RWPE1 (cell line): ENCODE results near the gene CD200R1L.

Experiments
- CTCF ChIA-PET: fragments of 350-600 bp; sonication (Branson Sonifier 250); formaldehyde crosslinking; extraction: SDS; loops from one replicate; lab custom pipeline; 2021; lab: Yijun Ruan, JAX
- POLR2A ChIA-PET: fragments of 400-600 bp; formaldehyde crosslinking; extraction: SDS; loops from one replicate; lab custom pipeline; 2020; ENCODE audit warnings: antibody characterized with exemption; ENCODE audit not compliant: low non-redundant PET; lab: Yijun Ruan, JAX
- DNase-seq: peaks from one replicate; pipeline ENCODE4 v3.0.0; 2012; ENCODE audit warnings: low spot score
- H3K27ac ChIP-seq: fragments of 450-650 bp; 2 replicates; pipeline ENCODE4 v1.5.1; 2017
- TF ChIP-seq, protein P1 (sequence below): fragments of 450-650 bp; conservative IDR thresholded peaks from 2 replicates; pipeline ENCODE4 v1.5.1; 2017; ENCODE audit warnings: low read depth, mild to moderate bottlenecking

CD200R1L gene

DNA sequence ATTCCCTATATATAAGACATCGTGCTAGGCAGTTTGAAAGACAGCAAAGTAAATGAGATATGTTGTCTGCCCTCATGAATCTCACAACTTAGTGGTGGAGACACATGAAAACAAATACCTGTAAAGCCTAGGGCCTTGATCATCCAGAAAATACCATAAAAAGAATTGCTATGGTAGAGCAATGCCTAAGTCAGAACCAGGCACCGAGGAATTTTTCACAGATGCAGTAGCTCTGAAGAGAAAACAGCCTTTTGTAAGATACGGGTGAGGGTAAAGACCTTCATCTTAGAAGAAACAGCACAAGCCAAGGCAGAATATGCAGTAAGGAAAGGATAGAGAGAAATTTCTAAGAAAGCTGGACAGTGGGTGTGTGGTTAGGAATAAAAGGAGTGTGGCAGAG is 36.1 kb downstream of the CD200R1L start:
- DNase-seq, result no peak
- ChIA-PET CTCF (interaction anchor here (0.9 to 1.0 kb wide), 2 partner anchors 76 to 168 kb away, joined by 4 read pairs; no protein-coding TSS in a partner anchor), POLR2A (no interaction called here)
- TF ChIP-seq, protein P1, sequence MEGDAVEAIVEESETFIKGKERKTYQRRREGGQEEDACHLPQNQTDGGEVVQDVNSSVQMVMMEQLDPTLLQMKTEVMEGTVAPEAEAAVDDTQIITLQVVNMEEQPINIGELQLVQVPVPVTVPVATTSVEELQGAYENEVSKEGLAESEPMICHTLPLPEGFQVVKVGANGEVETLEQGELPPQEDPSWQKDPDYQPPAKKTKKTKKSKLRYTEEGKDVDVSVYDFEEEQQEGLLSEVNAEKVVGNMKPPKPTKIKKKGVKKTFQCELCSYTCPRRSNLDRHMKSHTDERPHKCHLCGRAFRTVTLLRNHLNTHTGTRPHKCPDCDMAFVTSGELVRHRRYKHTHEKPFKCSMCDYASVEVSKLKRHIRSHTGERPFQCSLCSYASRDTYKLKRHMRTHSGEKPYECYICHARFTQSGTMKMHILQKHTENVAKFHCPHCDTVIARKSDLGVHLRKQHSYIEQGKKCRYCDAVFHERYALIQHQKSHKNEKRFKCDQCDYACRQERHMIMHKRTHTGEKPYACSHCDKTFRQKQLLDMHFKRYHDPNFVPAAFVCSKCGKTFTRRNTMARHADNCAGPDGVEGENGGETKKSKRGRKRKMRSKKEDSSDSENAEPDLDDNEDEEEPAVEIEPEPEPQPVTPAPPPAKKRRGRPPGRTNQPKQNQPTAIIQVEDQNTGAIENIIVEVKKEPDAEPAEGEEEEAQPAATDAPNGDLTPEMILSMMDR, result no peak
- H3K27ac ChIP-seq, result no peak overlapping the region

DNA sequence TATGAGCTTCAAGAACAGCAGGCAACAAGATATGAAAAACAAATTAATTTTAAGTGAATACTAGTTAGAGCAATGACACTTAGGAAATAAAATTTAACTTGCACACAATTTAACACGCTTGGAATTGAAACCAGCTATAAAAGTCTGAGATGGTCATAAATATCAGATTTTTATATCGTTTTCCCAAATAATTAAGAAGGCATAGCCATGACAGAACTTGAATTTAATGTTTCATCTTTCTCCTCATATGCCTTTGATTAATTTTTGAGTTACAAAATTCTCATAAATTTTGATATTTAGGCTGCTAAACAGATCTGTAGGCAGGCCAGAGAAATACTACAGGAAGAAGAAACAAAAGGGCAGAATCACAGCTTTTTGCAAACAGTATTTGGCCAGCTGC is 38.5 kb downstream of the CD200R1L start:
- POLR2A ChIA-PET, result no interaction called here
- no peak for DNase-seq
- CTCF ChIA-PET, result interaction anchor here (0.5 to 1.5 kb wide), 2 partner anchors 8 to 165 kb away, joined by 3 to 5 read pairs; no protein-coding TSS in a partner anchor
- TF ChIP-seq, protein P1, result no peak
- H3K27ac ChIP-seq, result no peak overlapping the region

DNA sequence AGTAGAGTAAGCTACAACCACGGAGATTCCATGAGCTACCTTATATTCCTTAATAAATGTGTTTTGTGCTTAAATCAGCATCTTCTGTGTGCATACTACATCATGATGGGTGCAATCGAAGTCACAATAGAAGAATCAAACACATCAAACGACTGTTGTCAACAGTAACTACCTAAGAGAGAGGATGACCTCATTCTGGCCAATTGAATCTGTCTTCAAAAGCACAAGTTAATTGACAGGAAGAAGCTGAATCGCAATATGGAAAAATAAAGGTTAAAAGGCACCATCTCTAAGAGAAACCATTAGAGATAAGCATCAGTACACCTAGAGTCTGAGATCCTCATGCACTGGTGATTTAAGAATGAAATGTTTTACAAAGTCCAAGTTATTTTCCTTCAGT is 39.0 kb downstream of the CD200R1L start:
- TF ChIP-seq, protein P1, result no peak
- ChIA-PET POLR2A (no interaction called here), CTCF (interaction anchor here (0.5 to 1.5 kb wide), 3 partner anchors 8 to 165 kb away, joined by 3 to 5 read pairs (median 5); no protein-coding TSS in a partner anchor)
- H3K27ac ChIP-seq, result no peak overlapping the region
- no peak for DNase-seq

DNA sequence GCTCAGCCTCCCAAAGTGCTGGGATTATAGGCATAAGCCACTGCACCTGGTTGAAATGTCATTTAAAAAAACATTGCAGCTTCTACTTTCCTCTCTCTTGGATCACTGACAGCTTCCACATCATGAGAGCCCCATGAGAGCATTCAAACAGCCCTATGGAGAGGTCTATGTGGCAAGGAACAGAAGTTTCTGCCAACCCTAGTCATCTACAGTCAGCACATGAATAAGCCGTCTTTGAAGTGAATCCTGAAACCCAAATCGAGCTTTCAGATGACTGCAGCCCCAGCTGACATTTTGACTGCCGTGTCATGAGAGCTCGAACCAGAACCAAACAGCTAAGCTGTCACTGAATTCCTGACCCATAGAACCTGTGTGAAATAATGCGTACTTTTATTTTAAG is 39.8 kb downstream of the CD200R1L start:
- ChIA-PET CTCF (interaction anchor here (0.8 kb wide), 1 partner anchor 27 kb away, joined by 5 read pairs; no protein-coding TSS in a partner anchor), POLR2A (no interaction called here)
- TF ChIP-seq, protein P1, result no peak
- DNase-seq, result no peak
- no peak overlapping the region for H3K27ac ChIP-seq

DNA sequence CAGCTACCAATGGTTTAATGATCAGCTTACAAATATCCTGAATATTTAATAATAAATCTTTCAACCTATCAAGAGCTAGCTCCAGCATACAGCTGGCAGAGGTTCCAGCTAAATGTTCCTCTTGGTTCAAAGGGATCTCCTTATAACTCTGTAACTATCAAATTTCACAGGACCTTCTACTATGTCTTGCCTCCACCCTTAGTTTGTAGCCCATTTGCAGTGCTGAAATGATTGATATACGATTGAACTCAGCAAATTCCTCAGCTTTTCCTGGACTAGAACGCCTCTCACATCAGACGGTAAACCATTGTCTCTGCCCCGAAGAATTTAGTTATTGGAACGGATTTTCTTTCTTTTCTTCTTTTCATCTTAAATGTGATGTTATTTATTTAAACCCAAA is 41.5 kb downstream of the CD200R1L start:
- H3K27ac ChIP-seq, result no peak overlapping the region
- DNase-seq, result no peak
- ChIA-PET POLR2A (no interaction called here), CTCF (no interaction called here)
- TF ChIP-seq, protein P1, result no peak

DNA sequence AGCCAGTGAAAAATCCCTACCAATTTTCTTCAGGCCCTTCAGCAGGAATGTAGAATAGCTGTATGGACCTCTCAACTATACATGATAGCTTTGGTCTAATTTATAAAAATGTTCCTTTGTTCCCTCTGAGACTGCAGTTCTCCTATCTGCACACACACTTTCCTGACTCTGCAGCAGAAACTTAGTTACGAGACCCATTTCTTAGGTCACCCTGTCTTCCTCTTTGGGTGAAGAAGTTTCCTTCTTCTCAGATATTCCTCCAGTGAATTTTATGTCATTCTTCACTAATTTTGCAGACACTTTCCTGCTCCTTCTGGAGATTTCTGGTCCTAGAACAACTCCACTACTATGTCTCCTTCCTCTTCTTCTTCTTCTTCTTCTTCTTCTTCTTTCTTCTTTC is 42.6 kb downstream of the CD200R1L start:
- TF ChIP-seq, protein P1, result no peak
- CTCF ChIA-PET, result interaction anchor here (0.6 kb wide), 1 partner anchor 9 kb away, joined by 3 read pairs; no protein-coding TSS in a partner anchor

More for the DNA sequence above, 42.6 kb downstream of the CD200R1L start:
- POLR2A ChIA-PET, result no interaction called here
- DNase-seq, result no peak
- no peak overlapping the region for H3K27ac ChIP-seq
